ENCODE data around the gene CEACAM8. TPM values are rescaled to one million over a fixed set of nuclear protein-coding genes. Genes with fewer than 3 reads are reported as not detected.

CEACAM8 gene
- polyA plus RNA-seq, 2 of the 4 experiments (the other 2 are of a cell fraction) = not detected

- TF ChIP-seq CHD4 (IDR thresholded peaks at IDR 0.05; ENCODE audit: borderline replicate concordance) = no peak
- no peak for TF ChIP-seq EHF (CRISPR knock-in tag; IDR thresholded peaks at IDR 0.05)
- TF ChIP-seq ZNF302 (CRISPR knock-in tag; IDR thresholded peaks at IDR 0.05) = no peak
- peak; percentile 70 to 77 for TF ChIP-seq RAD21 (conservative IDR thresholded peaks at IDR 0.05 in 1 of 2, IDR thresholded peaks at IDR 0.05 in 1 of 2)
- no peak for TF ChIP-seq HMGXB4 (CRISPR knock-in tag; IDR thresholded peaks at IDR 0.05; ENCODE audit: borderline replicate concordance)
- TF ChIP-seq USF2 (IDR thresholded peaks at IDR 0.05) = 0 out of 2 replicates have a peak, but pooled peaks have one; percentile 2
- no peak for TF ChIP-seq TFCP2L1 (CRISPR knock-in tag; IDR thresholded peaks at IDR 0.05)
Measured at GRCh38 chr19:42596391-42597072, 1.8 kb upstream of the CEACAM8 start (continued).

GRCh38 chr19:42595550-42596172, 937 bp upstream of the CEACAM8 start:
- Histone ChIP-seq H3K9me3 (peaks cover 6% of the 10 kb centered on the region; the same call in 2 of the 3 replicates), H3K27ac (no peak overlapping the region), H3K4me2 (no peak overlapping the region), H3K4me3 (no peak overlapping the region), H3K4me1 (no peaks in the 10 kb centered on the region)
- POLR2A ChIA-PET = no interaction called here
- TF ChIP-seq KDM5A (IDR thresholded peaks at IDR 0.05) (no peak), RARB (CRISPR knock-in tag; IDR thresholded peaks at IDR 0.05) (no peak), JUN (IDR thresholded peaks at IDR 0.05) (no peak), BHLHE40 (IDR thresholded peaks at IDR 0.05; ENCODE audit: low read depth, low read length) (no peak), CHD2 (IDR thresholded peaks at IDR 0.05; ENCODE audit: low read length, partially characterized antibody) (no peak), RCOR1 (IDR thresholded peaks at IDR 0.05; ENCODE audit: low read depth, low read length) (no peak), HOXA7 (CRISPR knock-in tag; IDR thresholded peaks at IDR 0.05) (no peak), ATOH8 (CRISPR knock-in tag; IDR thresholded peaks at IDR 0.05; ENCODE audit: low read depth) (no peak), ZNF302 (CRISPR knock-in tag; IDR thresholded peaks at IDR 0.05) (no peak), SMC3 (IDR thresholded peaks at IDR 0.05) (no peak), CHD4 (IDR thresholded peaks at IDR 0.05; ENCODE audit: borderline replicate concordance) (no peak), RFX5 (IDR thresholded peaks at IDR 0.05) (no peak), HEYL (CRISPR knock-in tag; IDR thresholded peaks at IDR 0.05) (no peak), PBX3 (IDR thresholded peaks at IDR 0.05) (no peak), USF2 (IDR thresholded peaks at IDR 0.05) (no peak), RAD21 (conservative IDR thresholded peaks at IDR 0.05 in 1 of 2, IDR thresholded peaks at IDR 0.05 in 1 of 2) (no peak)
- FAIRE-seq (no peak), DNase-seq (ENCODE audit: low read depth in 1 of 2, low spot score in 1 of 2) (no peak), ATAC-seq (peak; percentile 11 to 20; a peak in 5 of 6 replicates)
- CTCF ChIA-PET = interaction anchor here (0.5 to 6.8 kb wide), 59 partner anchors 10 to 817 kb away, joined by 3 to 83 read pairs (median 5); partner anchors contain the start of genes CEACAM1 and CXCL17
- 25% methylated on average over 11 of the region's 11 CpGs for WGBS (ENCODE audit: missing lambda C conversion rate)

All from A549 (cell line).